ENCODE measurements around the gene STK26.
"Not testable (repeated sequence)": the region's sequence is repeated elsewhere in the genome, so short reads cannot be mapped to it uniquely, and the experiment has no call there.

DNA sequence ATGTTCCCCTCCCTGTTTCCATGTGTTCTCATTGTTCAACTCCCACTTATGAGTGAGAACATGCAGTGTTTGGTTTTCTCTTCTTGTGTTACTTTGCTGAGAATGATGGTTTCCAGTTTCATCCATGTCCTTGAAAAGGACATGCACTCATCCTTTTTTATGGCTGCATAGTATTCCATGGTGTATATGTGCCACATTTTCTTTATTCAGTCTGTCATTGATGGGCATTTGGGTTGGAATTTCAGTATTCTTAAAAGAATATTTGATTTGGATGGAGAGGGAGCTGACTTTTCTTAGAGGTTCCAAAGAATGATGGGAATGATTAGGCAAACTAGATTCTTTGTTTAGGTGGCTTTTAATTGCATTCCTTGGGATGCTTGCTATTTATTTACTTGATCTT, 28.7 kb downstream of the STK26 start:
- TF ChIP-seq, protein P1, sequence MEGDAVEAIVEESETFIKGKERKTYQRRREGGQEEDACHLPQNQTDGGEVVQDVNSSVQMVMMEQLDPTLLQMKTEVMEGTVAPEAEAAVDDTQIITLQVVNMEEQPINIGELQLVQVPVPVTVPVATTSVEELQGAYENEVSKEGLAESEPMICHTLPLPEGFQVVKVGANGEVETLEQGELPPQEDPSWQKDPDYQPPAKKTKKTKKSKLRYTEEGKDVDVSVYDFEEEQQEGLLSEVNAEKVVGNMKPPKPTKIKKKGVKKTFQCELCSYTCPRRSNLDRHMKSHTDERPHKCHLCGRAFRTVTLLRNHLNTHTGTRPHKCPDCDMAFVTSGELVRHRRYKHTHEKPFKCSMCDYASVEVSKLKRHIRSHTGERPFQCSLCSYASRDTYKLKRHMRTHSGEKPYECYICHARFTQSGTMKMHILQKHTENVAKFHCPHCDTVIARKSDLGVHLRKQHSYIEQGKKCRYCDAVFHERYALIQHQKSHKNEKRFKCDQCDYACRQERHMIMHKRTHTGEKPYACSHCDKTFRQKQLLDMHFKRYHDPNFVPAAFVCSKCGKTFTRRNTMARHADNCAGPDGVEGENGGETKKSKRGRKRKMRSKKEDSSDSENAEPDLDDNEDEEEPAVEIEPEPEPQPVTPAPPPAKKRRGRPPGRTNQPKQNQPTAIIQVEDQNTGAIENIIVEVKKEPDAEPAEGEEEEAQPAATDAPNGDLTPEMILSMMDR (IDR thresholded peaks at IDR 0.05): not testable (repeated sequence)
- TF ChIP-seq POLR2A (IDR thresholded peaks at IDR 0.05): not testable (repeated sequence)

All from uterus (tissue), 2 donors.